Measurements from ENCODE around the gene KDM2A. TPM values are rescaled to one million over a fixed set of nuclear protein-coding genes. Genes with fewer than 3 reads are reported as not detected.

Gene KDM2A
- polyA plus RNA-seq, 1 experiment, result 52.2 TPM

DNA sequence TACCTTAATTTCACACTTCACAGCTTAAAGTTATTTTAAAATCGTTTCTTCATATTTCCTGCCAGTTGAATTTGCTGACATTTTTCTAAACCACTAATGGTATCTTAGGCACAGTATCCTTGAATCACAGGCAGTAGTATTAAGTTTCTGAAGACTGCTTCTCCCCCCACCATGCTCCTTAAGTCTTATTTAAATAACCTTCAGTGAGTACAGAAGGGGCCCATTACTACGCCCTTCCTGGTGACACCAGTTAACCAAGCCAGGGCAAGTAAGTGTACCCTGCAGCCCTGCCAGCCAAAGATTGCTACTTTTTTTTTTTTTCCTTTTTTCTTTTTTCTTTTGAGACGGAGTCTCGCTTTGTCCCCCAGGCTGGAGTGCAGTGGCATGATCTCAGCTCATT lies 19.9 kb downstream of the KDM2A start:
- CTCF ChIA-PET, result no interaction called here
- Histone ChIP-seq H3K9me3 (ENCODE audit: control insufficient read depth, insufficient read depth, low read length) (no peaks in the 10 kb centered on the region), H3K27me3 (ENCODE audit: control insufficient read depth, insufficient read depth, low read length) (no peaks in the 10 kb centered on the region), H3K27ac (ENCODE audit: low read depth, low read length) (no peak overlapping the region), H3K4me3 (ENCODE audit: low read depth, low read length) (no peak overlapping the region)
- no peak for DNase-seq (ENCODE audit: low read depth, low spot score)
- POLR2A ChIA-PET, result interaction anchor here (1.0 kb wide), 1 partner anchor 101 kb away, joined by 3 read pairs; no protein-coding TSS in a partner anchor
- TF ChIP-seq, protein P1, sequence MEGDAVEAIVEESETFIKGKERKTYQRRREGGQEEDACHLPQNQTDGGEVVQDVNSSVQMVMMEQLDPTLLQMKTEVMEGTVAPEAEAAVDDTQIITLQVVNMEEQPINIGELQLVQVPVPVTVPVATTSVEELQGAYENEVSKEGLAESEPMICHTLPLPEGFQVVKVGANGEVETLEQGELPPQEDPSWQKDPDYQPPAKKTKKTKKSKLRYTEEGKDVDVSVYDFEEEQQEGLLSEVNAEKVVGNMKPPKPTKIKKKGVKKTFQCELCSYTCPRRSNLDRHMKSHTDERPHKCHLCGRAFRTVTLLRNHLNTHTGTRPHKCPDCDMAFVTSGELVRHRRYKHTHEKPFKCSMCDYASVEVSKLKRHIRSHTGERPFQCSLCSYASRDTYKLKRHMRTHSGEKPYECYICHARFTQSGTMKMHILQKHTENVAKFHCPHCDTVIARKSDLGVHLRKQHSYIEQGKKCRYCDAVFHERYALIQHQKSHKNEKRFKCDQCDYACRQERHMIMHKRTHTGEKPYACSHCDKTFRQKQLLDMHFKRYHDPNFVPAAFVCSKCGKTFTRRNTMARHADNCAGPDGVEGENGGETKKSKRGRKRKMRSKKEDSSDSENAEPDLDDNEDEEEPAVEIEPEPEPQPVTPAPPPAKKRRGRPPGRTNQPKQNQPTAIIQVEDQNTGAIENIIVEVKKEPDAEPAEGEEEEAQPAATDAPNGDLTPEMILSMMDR (IDR thresholded peaks at IDR 0.05; ENCODE audit: low read depth, low read length), result no peak

DNA sequence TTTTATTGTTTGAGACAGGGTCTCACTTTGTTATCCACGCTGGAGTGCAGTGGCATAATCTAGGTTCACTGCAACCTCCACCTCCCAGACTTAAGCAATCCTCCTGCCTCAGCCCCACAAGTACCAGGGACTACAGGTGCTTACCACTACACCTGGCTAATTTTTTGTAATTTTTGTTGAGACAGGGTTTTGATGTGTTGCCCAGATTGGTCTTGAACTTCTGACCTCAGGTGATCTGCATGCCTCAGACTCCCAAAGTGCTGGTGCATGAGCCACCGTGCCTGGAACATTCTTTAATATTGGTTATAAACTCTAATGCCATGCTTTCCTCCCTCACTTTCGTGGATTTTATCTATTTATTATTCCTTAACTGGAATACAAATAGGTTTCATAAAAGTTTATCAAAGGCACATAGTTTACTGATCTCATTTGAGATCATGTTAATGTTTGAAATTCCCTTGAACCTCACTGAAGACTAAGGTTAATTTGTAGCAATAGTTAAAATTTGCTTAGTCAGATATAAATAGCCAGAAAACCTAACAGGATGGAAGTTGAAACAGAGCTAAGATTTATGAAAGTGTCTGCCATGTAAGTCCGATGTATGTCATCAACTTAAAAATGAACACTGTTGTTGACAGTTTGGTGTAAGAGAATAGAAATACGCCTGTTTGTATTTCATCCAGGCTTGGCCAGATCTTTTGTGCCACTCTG lies 27.6 kb downstream of the KDM2A start:
- no peak overlapping the region for H3K4me3 ChIP-seq (ENCODE audit: low read depth, low read length)
- no peaks in the 10 kb centered on the region for H3K9me3 ChIP-seq (ENCODE audit: control insufficient read depth, insufficient read depth, low read length)
- POLR2A ChIA-PET, result no interaction called here
- no peak overlapping the region for H3K27ac ChIP-seq (ENCODE audit: low read depth, low read length)
- CTCF ChIA-PET, result no interaction called here
- DNase-seq (ENCODE audit: low read depth, low spot score), result no peak
- H3K27me3 ChIP-seq (ENCODE audit: control insufficient read depth, insufficient read depth, low read length), result no peaks in the 10 kb centered on the region
- TF ChIP-seq, protein P1 (IDR thresholded peaks at IDR 0.05; ENCODE audit: low read depth, low read length), result no peak

DNA sequence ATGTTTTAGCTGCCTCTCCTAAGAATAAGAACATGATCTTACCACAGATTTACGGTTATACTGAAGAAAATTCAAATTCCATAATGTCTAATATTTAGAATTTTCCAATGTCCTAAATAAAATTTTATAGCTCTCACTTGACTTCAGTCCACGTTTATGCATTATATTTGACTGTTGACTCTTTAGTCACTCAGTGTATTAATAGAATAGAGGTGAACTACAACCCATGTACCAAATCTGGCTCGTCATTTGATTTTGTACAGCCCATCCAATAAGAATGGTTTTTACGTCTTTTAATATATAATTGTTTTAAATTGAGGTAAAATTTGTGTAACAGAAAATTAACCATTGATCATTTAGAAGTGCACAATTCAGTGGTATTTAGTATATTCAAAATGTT lies 34.9 kb downstream of the KDM2A start:
- CTCF ChIA-PET, result interaction anchor here (1.2 kb wide), 1 partner anchor 19 kb away, joined by 3 read pairs; no protein-coding TSS in a partner anchor

DNA sequence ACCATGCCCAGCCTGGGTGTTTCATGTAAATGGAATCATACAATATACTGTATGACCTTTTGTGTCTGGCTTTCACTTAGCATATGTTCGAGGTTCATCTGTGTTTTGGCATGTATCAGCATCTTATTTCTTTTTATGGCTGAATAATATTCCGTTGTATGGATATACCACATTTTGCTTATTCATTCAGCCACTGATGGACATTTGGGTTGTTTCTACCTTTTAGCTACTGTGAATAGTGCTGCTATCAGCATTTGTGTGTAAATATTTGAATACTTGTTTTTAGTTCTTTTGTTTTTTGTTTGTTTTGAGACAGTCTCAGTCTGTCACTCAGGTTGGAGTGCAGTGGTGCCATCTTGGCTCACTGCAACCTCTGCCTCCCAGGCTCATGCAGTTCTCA lies 35.7 kb downstream of the KDM2A start:
- no peaks in the 10 kb centered on the region for H3K9me3 ChIP-seq (ENCODE audit: control insufficient read depth, insufficient read depth, low read length)
- no peak overlapping the region for H3K4me3 ChIP-seq (ENCODE audit: low read depth, low read length)
- H3K27me3 ChIP-seq (ENCODE audit: control insufficient read depth, insufficient read depth, low read length), result no peaks in the 10 kb centered on the region
- CTCF ChIA-PET, result interaction anchor here (1.2 kb wide), 1 partner anchor 18 kb away, joined by 3 read pairs; no protein-coding TSS in a partner anchor
- DNase-seq (ENCODE audit: low read depth, low spot score), result no peak
- H3K27ac ChIP-seq (ENCODE audit: low read depth, low read length), result no peak overlapping the region
- TF ChIP-seq, protein P1 (IDR thresholded peaks at IDR 0.05; ENCODE audit: low read depth, low read length), result no peak
- POLR2A ChIA-PET, result no interaction called here

More for the DNA sequence above, 34.9 kb downstream of the KDM2A start:
- Histone ChIP-seq H3K27me3 (ENCODE audit: control insufficient read depth, insufficient read depth, low read length) (no peaks in the 10 kb centered on the region), H3K27ac (ENCODE audit: low read depth, low read length) (no peak overlapping the region), H3K4me3 (ENCODE audit: low read depth, low read length) (no peak overlapping the region), H3K9me3 (ENCODE audit: control insufficient read depth, insufficient read depth, low read length) (no peaks in the 10 kb centered on the region)
- no peak for DNase-seq (ENCODE audit: low read depth, low spot score)
- TF ChIP-seq, protein P1 (IDR thresholded peaks at IDR 0.05; ENCODE audit: low read depth, low read length), result no peak
- POLR2A ChIA-PET, result no interaction called here

DNA sequence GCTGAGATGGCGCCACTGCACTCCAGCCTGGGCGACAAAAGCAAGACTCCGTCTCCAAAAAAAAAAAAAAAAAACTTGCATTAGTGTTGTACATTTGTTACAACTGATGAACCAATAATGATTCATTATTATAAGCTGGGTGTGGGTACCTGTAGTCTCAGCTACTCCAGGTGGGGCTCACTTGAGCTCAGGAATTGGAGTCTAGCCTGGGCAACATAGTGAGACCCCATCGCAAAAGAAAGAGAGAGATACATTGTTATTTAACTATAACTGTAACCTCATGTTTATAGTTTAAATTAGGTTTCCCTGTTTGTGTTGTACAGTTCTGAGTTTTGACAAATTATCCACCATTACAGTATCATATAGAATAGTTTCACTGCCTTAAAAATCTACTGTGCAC lies 38.6 kb downstream of the KDM2A start:
- ChIA-PET CTCF (interaction anchor here (0.7 to 2.2 kb wide), 2 partner anchors 10 to 26 kb away, joined by 4 to 8 read pairs; no protein-coding TSS in a partner anchor), POLR2A (no interaction called here)
- TF ChIP-seq, protein P1 (IDR thresholded peaks at IDR 0.05; ENCODE audit: low read depth, low read length), result no peak
- H3K27me3 ChIP-seq (ENCODE audit: control insufficient read depth, insufficient read depth, low read length), result no peaks in the 10 kb centered on the region
- no peak overlapping the region for H3K4me3 ChIP-seq (ENCODE audit: low read depth, low read length)
- H3K9me3 ChIP-seq (ENCODE audit: control insufficient read depth, insufficient read depth, low read length), result no peaks in the 10 kb centered on the region
- no peak for DNase-seq (ENCODE audit: low read depth, low spot score)
- no peak overlapping the region for H3K27ac ChIP-seq (ENCODE audit: low read depth, low read length)
